Central memory CD8-positive, alpha-beta T cell (primary cell): ENCODE measurements around the gene FLT1.

Experiments
- ATAC-seq: fragments of 150-1000 bp; cut with Tn5 transposase; replicated peaks from 2 replicates; pipeline ENCODE4 v1.10.0; 2022; ENCODE audit warnings: mild to moderate bottlenecking, moderate FRiP score, moderate number of reproducible peaks; ENCODE audit not compliant: poor library complexity, severe bottlenecking; ENCODE audit errors: extremely low read depth
- DNase-seq, 2 donors: peaks; one replicate each; pipeline ENCODE4 v3.0.0; 2021; ENCODE audit warnings: low spot score in 2 of 2
- H3K27ac Mint-ChIP-seq: one replicate; pipeline ENCODE4 v1.8.0; 2022; ENCODE audit warnings: low read depth, mild to moderate bottlenecking, moderate library complexity, mixed read lengths
- H3K27me3 Mint-ChIP-seq: one replicate; pipeline ENCODE4 v1.8.0; 2022; ENCODE audit warnings: mixed read lengths
- H3K36me3 Mint-ChIP-seq: one replicate; pipeline ENCODE4 v1.8.0; 2022; ENCODE audit warnings: mild to moderate bottlenecking, moderate library complexity, mixed read lengths; ENCODE audit not compliant: insufficient read depth
- H3K4me1 Mint-ChIP-seq: one replicate; pipeline ENCODE4 v1.8.0; 2022; ENCODE audit warnings: mixed read lengths
- H3K4me3 Mint-ChIP-seq: one replicate; pipeline ENCODE4 v1.8.0; 2022; ENCODE audit warnings: mild to moderate bottlenecking, moderate library complexity, mixed read lengths
- H3K9me3 Mint-ChIP-seq: one replicate; pipeline ENCODE4 v1.8.0; 2022; ENCODE audit warnings: mixed read lengths

Gene FLT1

GRCh38 chr13:28492569-28493367 is 2.2 kb downstream of the FLT1 start:
- Mint-ChIP-seq H3K4me3 (no peak overlapping the region), H3K27me3 (peaks cover 84% of the 10 kb centered on the region), H3K36me3 (no peaks in the 10 kb centered on the region), H3K9me3 (no peaks in the 10 kb centered on the region), H3K4me1 (no peaks in the 10 kb centered on the region), H3K27ac (no peak overlapping the region)
- DNase-seq (no peak), ATAC-seq (no peak)

DNA sequence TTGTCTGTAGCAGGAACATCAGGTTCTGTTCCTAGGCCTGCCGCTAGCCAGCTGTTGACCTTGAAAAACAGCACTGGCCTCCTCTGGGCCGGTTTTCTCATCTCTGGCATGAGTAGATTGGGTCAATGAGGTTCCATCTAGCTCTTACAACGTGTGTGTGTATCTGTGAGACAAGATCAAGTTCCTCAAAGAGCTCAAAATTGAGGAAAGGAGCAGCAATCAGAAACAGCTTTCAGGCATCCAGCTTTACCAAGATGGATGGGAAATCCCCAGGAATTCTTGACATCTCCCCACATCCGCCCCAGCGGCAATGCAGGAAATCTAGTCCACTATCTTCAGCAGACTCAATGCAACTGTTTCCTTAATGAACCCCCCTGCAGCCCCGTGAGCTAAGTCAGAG is 4.9 kb downstream of the FLT1 start:
- peaks cover 73% of the 10 kb centered on the region for H3K27me3 Mint-ChIP-seq
- no peak for DNase-seq
- no peak overlapping the region for H3K27ac Mint-ChIP-seq

GRCh38 chr13:28489524-28489931 is 5.4 kb downstream of the FLT1 start:
- H3K36me3 Mint-ChIP-seq = no peaks in the 10 kb centered on the region
- peaks cover 73% of the 10 kb centered on the region for H3K27me3 Mint-ChIP-seq
- H3K9me3 Mint-ChIP-seq = no peaks in the 10 kb centered on the region
- H3K27ac Mint-ChIP-seq = no peak overlapping the region
- ATAC-seq (no peak), DNase-seq (no peak)
- H3K4me3 Mint-ChIP-seq = no peak overlapping the region
- no peaks in the 10 kb centered on the region for H3K4me1 Mint-ChIP-seq

More for the DNA sequence above, 4.9 kb downstream of the FLT1 start:
- Mint-ChIP-seq H3K9me3 (no peaks in the 10 kb centered on the region), H3K36me3 (no peaks in the 10 kb centered on the region), H3K4me3 (no peak overlapping the region), H3K4me1 (no peaks in the 10 kb centered on the region)
- ATAC-seq = no peak

- Mint-ChIP-seq H3K4me1 (no peaks in the 10 kb centered on the region), H3K36me3 (no peaks in the 10 kb centered on the region), H3K4me3 (no peak overlapping the region), H3K9me3 (no peaks in the 10 kb centered on the region), H3K27ac (no peak overlapping the region), H3K27me3 (peaks cover 79% of the 10 kb centered on the region)
- ATAC-seq = no peak
- no peak for DNase-seq
Observed at GRCh38 chr13:28488376-28489005, 6.4 kb downstream of the FLT1 start.

DNA sequence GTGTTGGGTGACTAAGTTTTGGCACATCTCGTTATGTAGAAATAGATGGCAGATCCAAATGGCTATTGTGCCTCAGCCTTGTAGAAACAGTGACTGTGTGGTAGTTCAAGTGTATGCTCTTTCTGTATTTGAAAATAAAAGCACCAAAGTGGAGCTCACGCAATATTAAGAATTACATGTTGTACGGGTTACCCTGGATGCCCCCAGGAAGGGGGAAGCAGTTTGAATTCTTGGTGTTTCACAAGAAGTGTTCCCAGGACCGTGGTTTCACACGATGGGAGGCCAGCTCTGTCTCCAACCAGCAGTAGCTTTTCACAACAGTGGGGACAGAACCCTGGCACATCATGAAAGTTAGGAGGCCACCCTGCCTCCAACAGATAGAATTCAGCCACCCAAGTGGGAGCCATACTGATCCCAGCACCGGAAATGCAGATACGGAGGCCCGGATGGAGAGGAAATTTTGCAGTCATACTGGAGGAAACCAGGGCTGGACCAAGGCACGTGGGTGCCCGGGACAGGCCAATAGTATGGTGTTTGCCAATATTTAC is 8.9 kb downstream of the FLT1 start:
- Mint-ChIP-seq H3K9me3 (no peaks in the 10 kb centered on the region), H3K4me3 (no peak overlapping the region), H3K4me1 (no peaks in the 10 kb centered on the region), H3K27me3 (peaks cover 79% of the 10 kb centered on the region), H3K36me3 (no peaks in the 10 kb centered on the region), H3K27ac (no peak overlapping the region)
- ATAC-seq (no peak), DNase-seq (no peak)

- no peak for DNase-seq
- no peak for ATAC-seq
Observed at GRCh38 chr13:28485551-28485950, 9.4 kb downstream of the FLT1 start.

GRCh38 chr13:28485097-28485496 is 9.8 kb downstream of the FLT1 start:
- no peak for DNase-seq
- H3K4me1 Mint-ChIP-seq = no peaks in the 10 kb centered on the region
- H3K27me3 Mint-ChIP-seq = peaks cover 79% of the 10 kb centered on the region
- no peak overlapping the region for H3K27ac Mint-ChIP-seq
- H3K4me3 Mint-ChIP-seq = no peak overlapping the region
- ATAC-seq = no peak
- H3K9me3 Mint-ChIP-seq = no peaks in the 10 kb centered on the region
- no peaks in the 10 kb centered on the region for H3K36me3 Mint-ChIP-seq

More at GRCh38 chr13:28485551-28485950, 9.4 kb downstream of the FLT1 start:
- Mint-ChIP-seq H3K27ac (no peak overlapping the region), H3K27me3 (peaks cover 79% of the 10 kb centered on the region), H3K4me3 (no peak overlapping the region), H3K4me1 (no peaks in the 10 kb centered on the region), H3K9me3 (no peaks in the 10 kb centered on the region), H3K36me3 (no peaks in the 10 kb centered on the region)

- Mint-ChIP-seq H3K4me3 (no peak overlapping the region), H3K27me3 (peaks cover 68% of the 10 kb centered on the region), H3K27ac (no peak overlapping the region), H3K36me3 (no peaks in the 10 kb centered on the region), H3K9me3 (no peaks in the 10 kb centered on the region), H3K4me1 (no peaks in the 10 kb centered on the region)
- ATAC-seq (no peak), DNase-seq (no peak)
Observed at GRCh38 chr13:28483313-28483931, 11.5 kb downstream of the FLT1 start.

GRCh38 chr13:28479005-28479404 is 15.9 kb downstream of the FLT1 start:
- H3K4me3 Mint-ChIP-seq = no peak overlapping the region
- H3K36me3 Mint-ChIP-seq = no peaks in the 10 kb centered on the region
- DNase-seq = no peak
- ATAC-seq = no peak
- H3K27me3 Mint-ChIP-seq = peaks cover 54% of the 10 kb centered on the region
- no peaks in the 10 kb centered on the region for H3K4me1 Mint-ChIP-seq
- H3K27ac Mint-ChIP-seq = no peak overlapping the region
- no peaks in the 10 kb centered on the region for H3K9me3 Mint-ChIP-seq

- Mint-ChIP-seq H3K9me3 (no peaks in the 10 kb centered on the region), H3K4me1 (no peaks in the 10 kb centered on the region), H3K4me3 (no peak overlapping the region), H3K36me3 (no peaks in the 10 kb centered on the region), H3K27me3 (peaks cover 53% of the 10 kb centered on the region), H3K27ac (no peak overlapping the region)
- no peak for ATAC-seq
- no peak for DNase-seq
Observed at GRCh38 chr13:28478127-28478526, 16.8 kb downstream of the FLT1 start.

GRCh38 chr13:28477709-28477973 is 17.3 kb downstream of the FLT1 start:
- H3K27me3 Mint-ChIP-seq = peaks cover 53% of the 10 kb centered on the region
- ATAC-seq (no peak), DNase-seq (no peak)
- H3K36me3 Mint-ChIP-seq = no peaks in the 10 kb centered on the region
- no peak overlapping the region for H3K4me3 Mint-ChIP-seq
- no peaks in the 10 kb centered on the region for H3K9me3 Mint-ChIP-seq
- H3K27ac Mint-ChIP-seq = no peak overlapping the region
- H3K4me1 Mint-ChIP-seq = no peaks in the 10 kb centered on the region

DNA sequence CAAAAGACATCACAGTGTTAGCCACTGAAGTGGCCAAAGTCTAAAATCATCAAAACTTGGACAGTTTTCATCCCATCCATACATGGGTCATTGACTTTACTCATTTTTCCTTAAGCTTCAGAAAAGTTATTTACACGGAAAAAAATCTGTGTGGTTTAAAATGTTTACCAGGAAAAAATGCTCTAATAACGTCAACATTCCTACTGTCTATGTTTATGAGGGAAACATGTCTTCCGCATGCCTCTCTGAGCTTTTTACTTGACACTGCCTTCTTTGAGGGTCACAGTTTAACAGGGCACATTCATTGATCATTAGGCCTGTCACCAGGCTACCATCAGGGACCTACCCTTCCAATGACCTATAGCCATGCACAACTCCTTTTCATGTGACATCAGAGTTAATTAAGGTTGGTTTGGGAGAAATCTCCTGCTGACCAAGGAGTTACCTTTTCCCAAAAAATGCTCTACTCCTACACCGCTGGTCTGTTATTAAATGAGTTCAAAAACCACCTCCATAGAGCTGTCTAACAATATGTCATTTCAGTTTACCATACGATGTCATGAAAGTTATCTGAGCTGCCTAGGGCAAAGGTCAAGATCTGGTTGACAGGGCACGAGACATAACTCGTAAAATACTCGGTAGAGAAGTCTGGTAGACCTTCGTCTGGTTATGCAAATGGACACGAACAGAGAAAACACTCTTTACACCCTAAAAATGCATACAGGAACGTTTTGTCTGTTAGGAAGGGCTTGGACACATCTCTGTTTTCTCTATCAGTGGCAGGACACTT is 17.8 kb downstream of the FLT1 start:
- Mint-ChIP-seq H3K27ac (no peak overlapping the region), H3K36me3 (no peaks in the 10 kb centered on the region), H3K9me3 (no peaks in the 10 kb centered on the region), H3K27me3 (peaks cover 53% of the 10 kb centered on the region), H3K4me1 (no peaks in the 10 kb centered on the region), H3K4me3 (no peak overlapping the region)
- no peak for DNase-seq
- no peak for ATAC-seq
